WTC11 (cell line): ENCODE data around the gene RNF2. TPM values are rescaled to one million over a fixed set of nuclear protein-coding genes. Genes with fewer than 3 reads are reported as not detected.

Experiments
- ATAC-seq: fragments of 200-7000 bp; cut with Tn5 transposase; 2 replicates; pipeline ENCODE4 v1.10.0; 2021; ENCODE audit warnings: mild to moderate bottlenecking, moderate library complexity
- CTCF ChIA-PET: fragments of 300-600 bp; sonication (Branson Sonifier 250); formaldehyde crosslinking; loops from one replicate; lab custom pipeline; 2021; ENCODE audit warnings: antibody characterized with exemption; lab: Charles Lee
- POLR2A ChIA-PET: fragments of 350-600 bp; sonication (Branson Sonifier 250); formaldehyde crosslinking; loops from one replicate; lab custom pipeline; 2021; ENCODE audit warnings: antibody characterized with exemption; lab: Charles Lee
- DNase-seq: peaks from one replicate; pipeline ENCODE4 v3.0.0; 2021; ENCODE audit warnings: low spot score
- H3K27ac Mint-ChIP-seq: 2 replicates; pipeline ENCODE4 v1.8.0; 2021; ENCODE audit warnings: mixed read lengths
- H3K27me3 Mint-ChIP-seq: 2 replicates; pipeline ENCODE4 v1.8.0; 2021; ENCODE audit warnings: low read depth, mild to moderate bottlenecking, moderate library complexity, mixed read lengths
- H3K36me3 Mint-ChIP-seq: 2 replicates; pipeline ENCODE4 v1.8.0; 2021; ENCODE audit warnings: mixed read lengths
- H3K4me1 Mint-ChIP-seq: 2 replicates; pipeline ENCODE4 v1.8.0; 2022; ENCODE audit warnings: mixed read lengths
- H3K4me3 Mint-ChIP-seq: 2 replicates; pipeline ENCODE4 v1.8.0; 2021; ENCODE audit warnings: mild to moderate bottlenecking, moderate library complexity, mixed read lengths
- H3K9me3 Mint-ChIP-seq: 2 replicates; pipeline ENCODE4 v1.8.0; 2021; ENCODE audit warnings: mixed read lengths
- CREB1 ChIP-seq: sonication (generic); formaldehyde crosslinking; IDR thresholded peaks from 2 replicates; pipeline ENCODE4 v1.8.0; 2023; ENCODE audit warnings: mild to moderate bottlenecking, missing genetic modification reagents
- ESRRA ChIP-seq: sonication (generic); formaldehyde crosslinking; IDR thresholded peaks from 2 replicates; pipeline ENCODE4 v1.8.1; 2022; ENCODE audit warnings: mild to moderate bottlenecking, missing genetic modification reagents, borderline replicate concordance
- ETV6 ChIP-seq: sonication (generic); formaldehyde crosslinking; IDR thresholded peaks from 2 replicates; pipeline ENCODE4 v1.8.1; 2022; ENCODE audit warnings: mild to moderate bottlenecking, missing genetic modification reagents
- FOXK1 ChIP-seq: sonication (generic); formaldehyde crosslinking; IDR thresholded peaks from 2 replicates; pipeline ENCODE4 v1.8.0; 2022; ENCODE audit warnings: mild to moderate bottlenecking, moderate library complexity, missing genetic modification reagents
- GABPB1 ChIP-seq: sonication (generic); formaldehyde crosslinking; IDR thresholded peaks from 2 replicates; pipeline ENCODE4 v1.8.1; 2023; ENCODE audit warnings: mild to moderate bottlenecking, missing genetic modification reagents
- KAT7 ChIP-seq: sonication (generic); formaldehyde crosslinking; IDR thresholded peaks from 2 replicates; pipeline ENCODE4 v1.8.1; 2023; ENCODE audit warnings: missing genetic modification reagents, mild to moderate bottlenecking, borderline replicate concordance
- MXD4 ChIP-seq: fragments of 250-450 bp; sonication (Bioruptor Pico); IDR thresholded peaks from 2 replicates; pipeline ENCODE4 v1.8.0; 2021; ENCODE audit warnings: mild to moderate bottlenecking, moderate library complexity, borderline replicate concordance
- NFYB ChIP-seq: sonication (generic); formaldehyde crosslinking; conservative IDR thresholded peaks from 2 replicates; pipeline ENCODE4 v1.8.0; 2022; ENCODE audit warnings: low read depth, missing genetic modification reagents
- RORB ChIP-seq: fragments of 250-450 bp; sonication (Bioruptor Pico); IDR thresholded peaks from 2 replicates; pipeline ENCODE4 v1.9.0; 2021; ENCODE audit warnings: mild to moderate bottlenecking
- SMAD3 ChIP-seq: sonication (generic); formaldehyde crosslinking; IDR thresholded peaks from 2 replicates; pipeline ENCODE4 v1.8.0; 2022; ENCODE audit warnings: missing genetic modification reagents, mild to moderate bottlenecking, borderline replicate concordance
- SP1 ChIP-seq: sonication (generic); formaldehyde crosslinking; conservative IDR thresholded peaks from 2 replicates; pipeline ENCODE4 v1.8.1; 2022; ENCODE audit warnings: missing genetic modification reagents
- TEAD4 ChIP-seq: sonication (generic); formaldehyde crosslinking; IDR thresholded peaks from 2 replicates; pipeline ENCODE4 v1.8.0; 2022; ENCODE audit warnings: mild to moderate bottlenecking, missing genetic modification reagents
- ZNF121 ChIP-seq: sonication (generic); formaldehyde crosslinking; IDR thresholded peaks from 2 replicates; pipeline ENCODE4 v1.8.0; 2023; ENCODE audit warnings: missing genetic modification reagents
- ZNF138 ChIP-seq: sonication (generic); formaldehyde crosslinking; conservative IDR thresholded peaks from 2 replicates; pipeline ENCODE4 v1.8.1; 2022; ENCODE audit warnings: mild to moderate bottlenecking, moderate library complexity, missing genetic modification reagents
- ZNF232 ChIP-seq: sonication (generic); formaldehyde crosslinking; IDR thresholded peaks from 2 replicates; pipeline ENCODE4 v1.8.0; 2022; ENCODE audit warnings: mild to moderate bottlenecking, missing genetic modification reagents
- total RNA-seq: library from RNA; stranded (reverse); gene quantifications from 3 replicates; pipeline ENCODE4 v1.2.3, GENCODE V29; 2021
- TF ChIP-seq, protein P1 (sequence below): fragments of 250-450 bp; sonication (Bioruptor Pico); IDR thresholded peaks from 2 replicates; pipeline ENCODE4 v1.8.0; 2021; ENCODE audit warnings: mild to moderate bottlenecking
- TF ChIP-seq, protein P2 (sequence below): sonication (generic); formaldehyde crosslinking; IDR thresholded peaks from 2 replicates; pipeline ENCODE4 v1.8.0; 2023; ENCODE audit warnings: mild to moderate bottlenecking, missing genetic modification reagents
- TF ChIP-seq, protein P3 (sequence below): sonication (generic); formaldehyde crosslinking; IDR thresholded peaks from 2 replicates; pipeline ENCODE4 v1.8.1; 2022; ENCODE audit warnings: low read depth, missing genetic modification reagents, borderline replicate concordance
- TF ChIP-seq, protein P4 (sequence below): sonication (generic); formaldehyde crosslinking; conservative IDR thresholded peaks from 2 replicates; pipeline ENCODE4 v1.8.1; 2023; ENCODE audit warnings: mild to moderate bottlenecking, low read depth, missing genetic modification reagents, moderate library complexity
- TF ChIP-seq, protein P5 (sequence below): fragments of 250-450 bp; sonication (Bioruptor Pico); conservative IDR thresholded peaks from 2 replicates; pipeline ENCODE4 v1.9.0; 2021; ENCODE audit warnings: mild to moderate bottlenecking
- TF ChIP-seq, protein P6 (sequence below): sonication (generic); formaldehyde crosslinking; IDR thresholded peaks from 2 replicates; pipeline ENCODE4 v1.8.1; 2022; ENCODE audit warnings: mild to moderate bottlenecking, moderate library complexity, missing genetic modification reagents

RNF2 gene
- total RNA-seq, 1 experiment from 2014 or later = 37.3 TPM

DNA sequence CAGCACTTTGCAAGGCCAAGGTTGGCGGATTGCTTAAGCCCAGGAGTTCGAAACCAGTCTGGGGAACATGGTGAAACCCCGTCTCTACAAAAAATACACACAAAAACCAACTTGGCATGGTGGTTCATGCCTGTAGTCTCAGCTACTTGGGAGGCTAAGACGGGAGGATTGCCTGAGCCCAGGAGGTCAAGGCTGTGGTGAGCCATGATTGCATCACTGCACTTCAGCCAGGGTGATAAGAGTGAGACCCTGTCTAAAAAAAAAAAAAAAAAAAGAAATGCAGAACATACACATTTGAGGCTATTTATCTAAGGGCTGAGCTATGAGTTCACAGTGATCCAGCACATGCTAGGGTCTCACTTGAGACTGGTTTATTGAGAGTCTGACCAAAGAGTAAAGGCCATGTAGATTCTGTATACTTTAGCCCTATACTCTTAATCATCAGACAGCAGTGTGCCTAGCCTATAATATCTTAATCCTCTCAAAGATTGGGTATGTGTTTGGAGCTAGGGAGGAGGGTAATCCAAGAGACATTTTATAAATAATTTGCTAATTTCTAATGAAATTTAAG lies 23.9 kb downstream of the RNF2 start:
- ChIA-PET CTCF (interaction anchor here (1.3 kb wide), 1 partner anchor 101 kb away, joined by 3 read pairs; no protein-coding TSS in a partner anchor), POLR2A (interaction anchor here (1.0 kb wide), 1 partner anchor 24 kb away, joined by 4 read pairs; the partner anchor contains the start of gene RNF2)
- no peak for DNase-seq
- no peak for ATAC-seq
- peaks cover 9% of the 10 kb centered on the region for H3K9me3 Mint-ChIP-seq
- no peak overlapping the region for H3K4me3 Mint-ChIP-seq
- H3K27me3 Mint-ChIP-seq = no peaks in the 10 kb centered on the region
- peaks cover 18% of the 10 kb centered on the region for H3K36me3 Mint-ChIP-seq
- H3K27ac Mint-ChIP-seq = no peak overlapping the region
- peaks cover 68% of the 10 kb centered on the region for H3K4me1 Mint-ChIP-seq
- no peak for TF ChIP-seq ZNF121
- TF ChIP-seq GABPB1 (CRISPR knock-in tag) = 0 out of 2 replicates have a peak, but pooled peaks have one; percentile 44
- TF ChIP-seq, all 79 proteins: peak for 1

DNA sequence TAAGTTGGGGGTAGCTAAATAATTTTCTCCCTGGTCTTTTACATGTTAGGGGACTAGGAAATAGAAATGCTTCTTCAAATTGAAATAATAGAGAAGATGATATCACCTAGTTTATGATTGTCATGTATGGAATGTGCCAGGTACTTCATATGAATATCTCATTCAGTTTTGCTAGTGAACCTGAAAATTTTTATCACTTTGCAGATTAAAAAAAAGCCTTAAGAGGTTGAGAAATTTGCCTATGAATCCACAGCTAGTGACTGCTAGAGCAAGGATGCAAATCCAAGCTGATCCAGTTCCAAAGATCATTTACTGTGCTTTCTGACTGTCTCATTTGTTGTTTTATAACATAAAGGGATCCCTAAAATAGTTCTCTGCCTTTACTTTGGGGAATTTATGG lies 24.7 kb downstream of the RNF2 start:
- POLR2A ChIA-PET = interaction anchor here (0.7 kb wide), 1 partner anchor 131 kb away, joined by 5 read pairs; no protein-coding TSS in a partner anchor
- H3K4me1 Mint-ChIP-seq = peaks cover 76% of the 10 kb centered on the region
- H3K9me3 Mint-ChIP-seq = peaks cover 4% of the 10 kb centered on the region

DNA sequence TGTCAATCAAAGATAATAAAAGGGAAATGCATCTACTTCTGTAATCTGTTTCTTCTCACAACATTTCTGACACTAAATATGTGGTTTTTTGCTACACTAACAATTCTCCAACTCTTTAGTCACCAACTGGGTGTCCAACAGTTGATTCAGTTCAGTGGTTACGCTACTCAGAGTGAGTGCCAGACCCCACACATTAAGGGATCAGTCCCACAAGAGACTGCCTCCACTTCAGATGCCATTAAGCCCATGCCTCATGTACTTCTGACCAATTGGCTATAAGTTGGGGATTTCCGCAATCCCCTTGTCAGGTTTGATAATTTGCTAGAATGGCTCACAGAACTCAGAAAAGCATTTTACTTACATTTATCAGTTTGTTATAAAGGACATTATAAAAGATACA lies 28.4 kb downstream of the RNF2 start:
- Mint-ChIP-seq H3K27ac (peak overlapping the region; percentile 93), H3K4me3 (0 out of 2 replicates have a peak overlapping the region, but pooled peaks have one; percentile 22), H3K9me3 (no peaks in the 10 kb centered on the region), H3K36me3 (no peaks in the 10 kb centered on the region), H3K4me1 (peaks cover 84% of the 10 kb centered on the region), H3K27me3 (no peaks in the 10 kb centered on the region)
- DNase-seq = no peak
- no peak for ATAC-seq
- POLR2A ChIA-PET = no interaction called here
- CTCF ChIA-PET = no interaction called here
- TF ChIP-seq, protein P1, sequence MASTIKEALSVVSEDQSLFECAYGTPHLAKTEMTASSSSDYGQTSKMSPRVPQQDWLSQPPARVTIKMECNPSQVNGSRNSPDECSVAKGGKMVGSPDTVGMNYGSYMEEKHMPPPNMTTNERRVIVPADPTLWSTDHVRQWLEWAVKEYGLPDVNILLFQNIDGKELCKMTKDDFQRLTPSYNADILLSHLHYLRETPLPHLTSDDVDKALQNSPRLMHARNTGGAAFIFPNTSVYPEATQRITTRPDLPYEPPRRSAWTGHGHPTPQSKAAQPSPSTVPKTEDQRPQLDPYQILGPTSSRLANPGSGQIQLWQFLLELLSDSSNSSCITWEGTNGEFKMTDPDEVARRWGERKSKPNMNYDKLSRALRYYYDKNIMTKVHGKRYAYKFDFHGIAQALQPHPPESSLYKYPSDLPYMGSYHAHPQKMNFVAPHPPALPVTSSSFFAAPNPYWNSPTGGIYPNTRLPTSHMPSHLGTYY (CRISPR knock-in tag) = no peak
- TF ChIP-seq FOXK1 (CRISPR knock-in tag) (no peak), KAT7 (no peak)
- TF ChIP-seq, protein P2, sequence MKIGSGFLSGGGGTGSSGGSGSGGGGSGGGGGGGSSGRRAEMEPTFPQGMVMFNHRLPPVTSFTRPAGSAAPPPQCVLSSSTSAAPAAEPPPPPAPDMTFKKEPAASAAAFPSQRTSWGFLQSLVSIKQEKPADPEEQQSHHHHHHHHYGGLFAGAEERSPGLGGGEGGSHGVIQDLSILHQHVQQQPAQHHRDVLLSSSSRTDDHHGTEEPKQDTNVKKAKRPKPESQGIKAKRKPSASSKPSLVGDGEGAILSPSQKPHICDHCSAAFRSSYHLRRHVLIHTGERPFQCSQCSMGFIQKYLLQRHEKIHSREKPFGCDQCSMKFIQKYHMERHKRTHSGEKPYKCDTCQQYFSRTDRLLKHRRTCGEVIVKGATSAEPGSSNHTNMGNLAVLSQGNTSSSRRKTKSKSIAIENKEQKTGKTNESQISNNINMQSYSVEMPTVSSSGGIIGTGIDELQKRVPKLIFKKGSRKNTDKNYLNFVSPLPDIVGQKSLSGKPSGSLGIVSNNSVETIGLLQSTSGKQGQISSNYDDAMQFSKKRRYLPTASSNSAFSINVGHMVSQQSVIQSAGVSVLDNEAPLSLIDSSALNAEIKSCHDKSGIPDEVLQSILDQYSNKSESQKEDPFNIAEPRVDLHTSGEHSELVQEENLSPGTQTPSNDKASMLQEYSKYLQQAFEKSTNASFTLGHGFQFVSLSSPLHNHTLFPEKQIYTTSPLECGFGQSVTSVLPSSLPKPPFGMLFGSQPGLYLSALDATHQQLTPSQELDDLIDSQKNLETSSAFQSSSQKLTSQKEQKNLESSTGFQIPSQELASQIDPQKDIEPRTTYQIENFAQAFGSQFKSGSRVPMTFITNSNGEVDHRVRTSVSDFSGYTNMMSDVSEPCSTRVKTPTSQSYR (CRISPR knock-in tag) = no peak
- TF ChIP-seq, protein P3, sequence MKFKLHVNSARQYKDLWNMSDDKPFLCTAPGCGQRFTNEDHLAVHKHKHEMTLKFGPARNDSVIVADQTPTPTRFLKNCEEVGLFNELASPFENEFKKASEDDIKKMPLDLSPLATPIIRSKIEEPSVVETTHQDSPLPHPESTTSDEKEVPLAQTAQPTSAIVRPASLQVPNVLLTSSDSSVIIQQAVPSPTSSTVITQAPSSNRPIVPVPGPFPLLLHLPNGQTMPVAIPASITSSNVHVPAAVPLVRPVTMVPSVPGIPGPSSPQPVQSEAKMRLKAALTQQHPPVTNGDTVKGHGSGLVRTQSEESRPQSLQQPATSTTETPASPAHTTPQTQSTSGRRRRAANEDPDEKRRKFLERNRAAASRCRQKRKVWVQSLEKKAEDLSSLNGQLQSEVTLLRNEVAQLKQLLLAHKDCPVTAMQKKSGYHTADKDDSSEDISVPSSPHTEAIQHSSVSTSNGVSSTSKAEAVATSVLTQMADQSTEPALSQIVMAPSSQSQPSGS (CRISPR knock-in tag) = no peak

More for the DNA sequence above, 24.7 kb downstream of the RNF2 start:
- H3K27me3 Mint-ChIP-seq = no peaks in the 10 kb centered on the region
- DNase-seq (no peak), ATAC-seq (no peak)
- H3K27ac Mint-ChIP-seq = 0 out of 2 replicates have a peak overlapping the region, but pooled peaks have one; percentile 16
- TF ChIP-seq ZNF138 = no peak
- TF ChIP-seq, protein P4, sequence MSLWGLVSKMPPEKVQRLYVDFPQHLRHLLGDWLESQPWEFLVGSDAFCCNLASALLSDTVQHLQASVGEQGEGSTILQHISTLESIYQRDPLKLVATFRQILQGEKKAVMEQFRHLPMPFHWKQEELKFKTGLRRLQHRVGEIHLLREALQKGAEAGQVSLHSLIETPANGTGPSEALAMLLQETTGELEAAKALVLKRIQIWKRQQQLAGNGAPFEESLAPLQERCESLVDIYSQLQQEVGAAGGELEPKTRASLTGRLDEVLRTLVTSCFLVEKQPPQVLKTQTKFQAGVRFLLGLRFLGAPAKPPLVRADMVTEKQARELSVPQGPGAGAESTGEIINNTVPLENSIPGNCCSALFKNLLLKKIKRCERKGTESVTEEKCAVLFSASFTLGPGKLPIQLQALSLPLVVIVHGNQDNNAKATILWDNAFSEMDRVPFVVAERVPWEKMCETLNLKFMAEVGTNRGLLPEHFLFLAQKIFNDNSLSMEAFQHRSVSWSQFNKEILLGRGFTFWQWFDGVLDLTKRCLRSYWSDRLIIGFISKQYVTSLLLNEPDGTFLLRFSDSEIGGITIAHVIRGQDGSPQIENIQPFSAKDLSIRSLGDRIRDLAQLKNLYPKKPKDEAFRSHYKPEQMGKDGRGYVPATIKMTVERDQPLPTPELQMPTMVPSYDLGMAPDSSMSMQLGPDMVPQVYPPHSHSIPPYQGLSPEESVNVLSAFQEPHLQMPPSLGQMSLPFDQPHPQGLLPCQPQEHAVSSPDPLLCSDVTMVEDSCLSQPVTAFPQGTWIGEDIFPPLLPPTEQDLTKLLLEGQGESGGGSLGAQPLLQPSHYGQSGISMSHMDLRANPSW = no peak
- no peak for TF ChIP-seq ESRRA (CRISPR knock-in tag)
- TF ChIP-seq NFYB (CRISPR knock-in tag) = no peak
- TF ChIP-seq CREB1 (CRISPR knock-in tag) = no peak
- TF ChIP-seq, protein P5, sequence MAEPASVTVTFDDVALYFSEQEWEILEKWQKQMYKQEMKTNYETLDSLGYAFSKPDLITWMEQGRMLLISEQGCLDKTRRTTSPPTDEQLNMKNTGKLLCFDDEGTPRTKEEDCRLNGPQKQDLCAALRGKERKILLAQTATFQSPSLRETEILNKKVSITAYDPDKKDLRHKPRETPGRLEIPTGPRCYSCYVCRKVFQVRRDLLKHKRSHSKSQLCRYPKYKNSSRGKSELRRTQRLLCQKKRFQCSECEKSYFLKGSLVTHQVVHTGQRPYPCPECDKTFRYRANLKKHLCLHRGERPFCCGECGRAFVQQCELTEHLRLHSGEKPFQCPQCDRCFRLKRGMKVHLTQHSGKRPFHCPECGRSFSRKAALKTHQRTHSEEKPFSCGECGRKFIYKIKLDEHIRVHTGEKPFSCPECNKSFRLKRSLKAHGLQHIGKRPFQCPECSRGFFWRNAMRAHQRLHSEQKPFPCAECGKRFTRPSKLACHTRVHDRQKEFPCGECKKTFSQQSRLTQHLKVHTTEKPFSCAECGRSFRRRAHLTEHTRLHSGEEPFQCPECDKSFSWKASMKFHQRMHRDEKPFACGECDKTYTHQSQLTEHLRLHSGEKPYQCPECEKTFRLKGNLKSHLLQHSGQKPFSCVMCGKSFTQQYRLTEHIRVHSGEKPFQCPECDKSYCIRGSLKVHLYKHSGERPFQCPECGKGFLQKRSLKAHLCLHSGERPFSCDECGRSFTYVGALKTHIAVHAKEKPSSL (CRISPR knock-in tag) = no peak
- no peak for TF ChIP-seq MXD4 (CRISPR knock-in tag)
- TF ChIP-seq SP1 (CRISPR knock-in tag) = no peak
- no peak for TF ChIP-seq ZNF232 (CRISPR knock-in tag)
- TF ChIP-seq, protein P1 (CRISPR knock-in tag) = no peak
- no peak for TF ChIP-seq ETV6
- TF ChIP-seq, protein P6, sequence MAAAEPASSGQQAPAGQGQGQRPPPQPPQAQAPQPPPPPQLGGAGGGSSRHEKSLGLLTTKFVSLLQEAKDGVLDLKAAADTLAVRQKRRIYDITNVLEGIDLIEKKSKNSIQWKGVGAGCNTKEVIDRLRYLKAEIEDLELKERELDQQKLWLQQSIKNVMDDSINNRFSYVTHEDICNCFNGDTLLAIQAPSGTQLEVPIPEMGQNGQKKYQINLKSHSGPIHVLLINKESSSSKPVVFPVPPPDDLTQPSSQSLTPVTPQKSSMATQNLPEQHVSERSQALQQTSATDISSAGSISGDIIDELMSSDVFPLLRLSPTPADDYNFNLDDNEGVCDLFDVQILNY (CRISPR knock-in tag) = no peak
- no peak for TF ChIP-seq SMAD3 (CRISPR knock-in tag)
- TF ChIP-seq RORB (CRISPR knock-in tag) = no peak
- TF ChIP-seq TEAD4 (CRISPR knock-in tag) = no peak
- CTCF ChIA-PET = interaction anchor here (1.3 kb wide), 1 partner anchor 100 kb away, joined by 3 read pairs; no protein-coding TSS in a partner anchor
- H3K4me3 Mint-ChIP-seq = no peak overlapping the region
- peaks cover 12% of the 10 kb centered on the region for H3K36me3 Mint-ChIP-seq
